Posterior vena cava (tissue), 2 donors: ENCODE measurements around the gene RAB28. TPM values are rescaled to one million over a fixed set of nuclear protein-coding genes. Genes with fewer than 3 reads are reported as not detected.

Experiments used
- DNase-seq: peaks from one replicate; pipeline ENCODE4 v3.0.0-alpha.2; 2020; ENCODE audit warnings: low spot score
- intact Hi-C, 2 donors: fragments of 100-400 bp; cut with DNase I; formaldehyde crosslinking; loops; one replicate each; pipeline versions ENCODE4 v1.14.1 to v1.14.2; 2022 to 2023
- total RNA-seq, 2 donors: library from RNA; stranded (reverse); fragmentation: NEBNext Ultra II Directional; extraction: Animal tissue kit (Norgen Biotek cat#: 25700); gene quantifications; one replicate each; pipeline ENCODE4 v1.2.1, GENCODE V29; 2021
- donor health status: DM: yes; HTN: yes; CAD: no.
- donor health status: DM: yes; HTN: yes; CAD: no.

RAB28 gene
- total RNA-seq, 2 donors from 2014 or later = 13.9 TPM

DNA sequence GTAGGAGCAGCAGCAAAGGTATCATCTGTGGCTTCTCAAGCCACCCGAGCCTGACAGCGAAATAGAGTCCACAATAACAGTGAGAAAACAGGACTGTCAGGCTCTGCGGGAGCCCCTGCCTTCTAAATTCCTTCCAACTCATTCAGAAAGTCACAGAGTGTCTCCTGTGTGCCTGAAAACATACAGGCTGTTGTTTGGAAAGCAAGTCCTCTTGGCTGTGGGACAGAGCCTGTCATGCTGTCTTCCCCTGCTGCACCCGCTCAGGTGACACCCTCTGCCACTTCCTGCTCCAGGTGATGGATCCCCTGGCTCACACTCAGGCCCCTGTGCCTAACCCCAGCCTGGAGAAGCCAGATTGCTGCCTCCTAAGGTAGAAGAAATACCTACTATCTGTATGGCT lies 152.3 kb downstream of the RAB28 start:
- intact Hi-C loops = no loop called here
- DNase-seq = no peak

DNA sequence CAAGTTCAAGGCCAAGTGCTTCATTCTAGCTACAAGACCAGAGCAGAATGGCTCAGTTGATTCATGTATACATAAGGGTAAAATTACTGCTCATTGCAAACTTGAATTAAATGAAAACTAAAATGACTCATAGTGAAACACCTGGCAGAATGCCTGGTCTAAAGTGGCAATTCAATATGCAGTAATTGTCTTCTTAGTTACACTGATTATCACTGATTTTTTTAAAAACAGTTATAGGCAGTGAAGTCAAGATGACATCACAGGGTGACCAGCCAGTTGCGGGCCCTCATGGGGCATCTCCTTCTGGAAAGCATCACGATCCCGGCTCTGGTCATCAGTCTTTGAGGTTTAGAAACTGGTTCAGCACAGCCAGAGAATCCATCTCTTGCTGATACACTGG lies 154.2 kb downstream of the RAB28 start:
- no peak for DNase-seq
- intact Hi-C loops = no loop called here

DNA sequence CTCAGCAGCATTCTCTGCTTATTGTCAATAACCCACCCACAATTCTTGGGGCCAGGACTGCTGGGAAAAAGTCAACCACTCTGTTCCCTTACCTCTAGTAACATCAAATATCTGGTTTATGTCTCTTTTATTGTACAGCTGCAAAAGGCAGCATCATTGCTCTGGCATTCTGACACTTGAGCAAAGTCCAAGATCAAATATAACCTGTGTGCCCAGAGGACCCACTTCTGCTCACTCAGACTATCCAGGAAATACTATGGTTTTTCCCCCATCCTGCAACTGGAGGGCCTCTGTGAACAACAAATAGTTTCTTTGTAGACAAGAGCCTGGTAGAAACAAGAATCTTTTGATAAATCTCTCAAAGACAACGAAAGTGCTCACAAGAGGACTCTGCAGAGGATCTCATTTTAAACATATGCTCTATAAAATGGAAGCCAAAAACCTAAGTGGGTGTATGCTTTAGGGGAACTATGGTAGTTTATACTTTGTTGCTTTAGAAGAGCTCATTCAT lies 154.7 kb downstream of the RAB28 start:
- intact Hi-C loops = no loop called here
- no peak for DNase-seq

DNA sequence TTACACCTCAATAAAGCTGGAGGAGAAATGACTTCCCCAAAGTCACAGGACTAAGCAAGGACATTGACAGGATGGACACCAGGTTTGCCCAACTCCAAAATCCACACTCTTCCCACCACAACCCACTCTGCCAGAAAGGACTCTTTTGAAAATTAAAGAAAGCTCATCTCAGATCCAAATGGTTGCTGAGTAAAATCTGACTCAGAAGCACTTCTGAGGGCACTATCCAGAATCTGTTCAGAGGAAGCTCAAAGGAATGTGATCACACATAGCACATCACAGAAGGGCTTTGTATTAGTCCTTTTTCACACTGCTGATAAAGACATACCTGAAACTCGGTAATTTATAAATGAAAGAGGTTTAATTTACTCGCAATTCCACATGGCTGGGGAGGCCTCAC lies 155.5 kb downstream of the RAB28 start:
- intact Hi-C loops = no loop called here
- DNase-seq = no peak

DNA sequence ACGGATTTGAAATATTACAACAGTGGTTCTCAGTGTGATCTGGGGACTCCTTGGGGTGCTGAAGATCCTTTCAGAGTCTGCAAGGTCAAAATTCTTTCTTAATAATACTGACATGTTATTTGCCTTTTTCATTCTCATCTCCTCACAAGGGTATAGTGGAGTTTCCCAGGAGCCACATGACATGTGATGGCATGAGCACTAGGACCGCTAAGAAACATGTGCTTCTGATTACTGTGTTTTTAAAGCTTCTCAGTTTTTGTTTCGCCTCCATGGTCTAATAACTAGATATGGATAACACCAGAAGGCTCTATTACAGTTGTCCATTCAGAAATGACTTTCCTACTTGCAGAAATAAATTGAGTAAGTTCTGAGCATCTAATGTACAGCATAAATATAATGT lies 156.1 kb downstream of the RAB28 start:
- intact Hi-C loops = no loop called here

DNA sequence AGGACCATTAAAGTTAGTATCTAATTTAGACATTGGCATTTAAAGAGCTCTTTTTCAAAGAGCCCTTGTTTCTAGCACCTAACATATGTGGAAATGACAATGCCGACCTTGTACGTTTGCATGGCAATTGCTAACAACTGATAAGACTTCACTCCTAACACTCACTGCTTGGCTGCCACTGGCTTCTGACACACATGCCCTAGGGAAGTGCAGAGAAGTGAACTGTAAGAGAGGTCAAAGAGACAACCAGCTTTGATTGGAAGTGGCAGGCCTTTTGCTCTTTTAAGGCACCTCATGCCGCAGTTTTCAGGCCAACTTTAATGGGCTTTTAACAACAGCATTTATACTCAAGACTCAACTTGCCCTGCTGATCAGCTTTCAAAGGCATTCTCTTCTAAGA lies 158.4 kb downstream of the RAB28 start:
- intact Hi-C loops = no loop called here

More for the DNA sequence above, 156.1 kb downstream of the RAB28 start:
- DNase-seq = no peak

DNA sequence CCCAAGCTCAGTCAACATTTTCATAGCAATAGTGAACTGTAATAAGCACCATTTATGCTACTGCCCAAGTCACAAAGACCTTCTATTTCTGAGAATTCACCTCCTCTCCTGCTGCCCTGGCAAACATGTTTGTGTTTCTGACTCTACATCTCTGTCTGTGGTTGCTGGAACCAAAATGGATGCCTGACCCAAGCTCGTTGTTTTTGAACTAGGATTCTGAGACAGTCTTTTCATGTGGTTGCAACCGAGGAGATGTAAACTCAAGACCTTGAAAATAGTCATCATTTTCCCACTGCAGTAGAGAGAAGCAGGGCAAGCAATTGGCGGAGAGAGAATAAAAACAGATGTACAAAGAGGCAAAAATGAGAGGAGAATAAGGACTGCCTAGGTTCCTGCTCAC lies 160.2 kb downstream of the RAB28 start:
- intact Hi-C loops = no loop called here
- no peak for DNase-seq

More for the DNA sequence above, 158.4 kb downstream of the RAB28 start:
- DNase-seq = no peak

DNA sequence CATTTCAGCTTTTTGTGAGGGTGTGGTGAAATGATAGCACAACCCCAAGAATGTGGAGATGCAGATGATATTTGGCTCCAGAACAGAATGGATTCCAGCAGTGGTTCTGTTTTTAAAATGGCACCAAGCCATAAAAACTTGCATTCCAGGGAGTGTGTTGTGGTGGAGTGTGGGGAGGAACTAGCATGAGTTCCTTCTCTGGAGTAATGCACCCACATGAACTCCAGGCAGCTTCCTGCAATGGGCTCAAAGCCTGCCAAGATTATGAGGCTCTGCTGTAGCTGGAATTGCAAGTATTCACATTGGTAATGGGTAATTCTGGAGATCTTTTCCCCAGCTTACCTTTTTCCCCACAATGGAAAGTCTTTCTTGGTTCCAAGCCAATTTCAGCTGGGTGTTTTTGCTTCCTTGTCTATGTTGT lies 161.4 kb downstream of the RAB28 start:
- no peak for DNase-seq
- intact Hi-C loops = no loop called here

Other genes with a start within 250 kb of the RAB28 start
- under 1 TPM in 1 of 2 donors, not detected in 1; 0.19 TPM for gene NKX3-2, start 60.2 kb upstream of the RAB28 start, total RNA-seq
- 10 to 100 TPM; 31.1 to 34.2 TPM for gene BOD1L1, start 143.4 kb upstream of the RAB28 start, total RNA-seq